ENCODE data around the gene CTIF.

CTIF gene

DNA sequence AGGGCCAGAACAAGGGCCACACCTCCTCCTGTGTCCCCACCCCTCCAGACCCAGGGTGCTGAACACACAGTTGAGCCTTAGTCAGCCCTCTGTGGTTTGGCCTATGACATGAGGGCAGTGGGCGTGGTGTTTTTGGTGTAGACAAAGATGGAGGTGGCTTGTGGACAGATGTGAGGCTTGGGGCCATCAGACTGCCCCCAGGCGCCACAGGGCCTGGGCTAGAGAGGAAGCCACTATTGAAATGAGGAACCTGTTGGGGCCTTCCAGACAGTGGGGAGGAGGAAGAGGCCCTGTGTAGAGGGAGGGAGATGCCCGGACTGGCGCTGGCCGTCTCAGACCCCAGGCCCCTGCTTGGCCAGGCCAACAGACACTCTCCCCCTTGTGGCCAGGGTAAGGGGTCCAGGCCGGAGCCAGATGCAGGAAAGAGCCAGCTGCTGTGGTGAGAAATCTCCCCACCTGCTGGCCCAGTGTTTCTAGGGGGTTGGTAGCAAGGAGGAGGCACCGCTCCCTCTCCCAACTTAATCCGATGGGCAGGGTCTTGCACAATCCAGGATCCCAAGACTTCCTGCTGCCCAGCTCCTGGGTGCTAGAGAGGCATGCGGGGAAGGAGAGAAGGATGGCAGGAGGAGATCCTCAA lies 358.2 kb downstream of the CTIF start:
- no peak for DNase-seq

DNA sequence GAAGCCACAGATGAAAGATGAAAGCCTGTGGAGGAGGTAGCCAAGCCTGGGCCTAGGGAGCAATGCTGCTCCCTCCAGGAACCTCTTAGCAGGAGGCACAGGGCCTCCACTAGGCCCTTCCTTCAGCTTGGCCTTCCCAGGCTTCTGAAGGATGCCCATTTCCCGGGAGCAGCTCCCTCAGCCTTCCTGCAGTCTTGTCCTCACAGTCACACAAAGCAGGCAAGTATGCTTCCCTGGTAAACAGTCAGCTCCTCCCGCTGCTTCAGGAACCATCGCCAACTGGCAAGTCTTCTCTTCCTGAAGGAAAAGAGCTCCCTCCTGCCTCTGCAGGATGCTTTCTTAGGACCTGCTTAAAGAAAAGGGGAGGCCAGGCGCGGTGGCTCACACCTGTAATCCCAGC lies 358.7 kb downstream of the CTIF start:
- DNase-seq, result no peak

DNA sequence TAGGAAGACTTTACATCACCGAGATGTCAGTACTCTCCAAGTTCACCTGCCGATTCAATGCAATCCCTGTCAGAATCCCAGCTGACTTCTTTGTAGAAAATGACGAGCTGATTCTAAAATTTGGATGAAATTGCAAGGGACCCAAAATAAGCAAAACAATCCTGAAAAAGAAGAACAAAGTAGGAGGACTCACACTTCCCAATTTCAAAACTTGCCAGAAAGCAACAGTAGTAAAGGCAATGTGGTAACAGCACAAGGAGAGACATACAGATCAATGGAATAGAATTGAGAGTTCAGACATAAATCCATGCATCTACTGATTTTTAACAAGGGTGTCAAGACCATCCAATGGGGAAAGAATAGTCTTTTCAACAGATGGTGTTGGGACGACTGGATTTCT lies 359.7 kb downstream of the CTIF start:
- DNase-seq, result no peak

DNA sequence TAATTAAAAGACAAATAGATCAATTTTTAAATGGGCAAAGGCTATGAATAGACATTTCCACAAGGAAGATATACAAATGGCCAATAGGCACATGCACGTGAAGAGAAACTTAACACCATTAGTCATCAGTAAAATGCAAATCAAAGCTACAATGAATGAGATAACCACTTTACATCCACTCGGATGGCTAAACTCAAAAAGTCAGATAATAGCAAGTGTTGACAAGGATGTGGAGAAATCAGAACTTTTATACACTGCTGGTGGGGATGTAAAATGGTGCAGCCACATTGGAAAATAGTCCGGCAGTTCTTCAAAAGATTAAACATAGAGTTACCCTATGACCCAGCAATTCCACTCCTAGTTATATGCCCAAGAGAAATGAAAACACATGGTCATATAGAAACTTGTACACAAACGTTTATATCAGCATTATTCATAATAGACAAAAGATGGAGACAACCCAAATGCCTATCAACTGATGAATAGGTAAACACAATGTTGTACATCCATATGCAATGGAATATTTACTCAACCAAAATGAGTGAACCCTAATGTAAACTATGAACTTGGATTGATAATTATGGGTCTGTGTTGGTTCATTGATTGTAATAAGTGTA lies 360.8 kb downstream of the CTIF start:
- DNase-seq, result no peak

- no peak for DNase-seq
These were observed 361.6 kb downstream of the CTIF start for GRCh38 chr18:48900469-48900868.

DNA sequence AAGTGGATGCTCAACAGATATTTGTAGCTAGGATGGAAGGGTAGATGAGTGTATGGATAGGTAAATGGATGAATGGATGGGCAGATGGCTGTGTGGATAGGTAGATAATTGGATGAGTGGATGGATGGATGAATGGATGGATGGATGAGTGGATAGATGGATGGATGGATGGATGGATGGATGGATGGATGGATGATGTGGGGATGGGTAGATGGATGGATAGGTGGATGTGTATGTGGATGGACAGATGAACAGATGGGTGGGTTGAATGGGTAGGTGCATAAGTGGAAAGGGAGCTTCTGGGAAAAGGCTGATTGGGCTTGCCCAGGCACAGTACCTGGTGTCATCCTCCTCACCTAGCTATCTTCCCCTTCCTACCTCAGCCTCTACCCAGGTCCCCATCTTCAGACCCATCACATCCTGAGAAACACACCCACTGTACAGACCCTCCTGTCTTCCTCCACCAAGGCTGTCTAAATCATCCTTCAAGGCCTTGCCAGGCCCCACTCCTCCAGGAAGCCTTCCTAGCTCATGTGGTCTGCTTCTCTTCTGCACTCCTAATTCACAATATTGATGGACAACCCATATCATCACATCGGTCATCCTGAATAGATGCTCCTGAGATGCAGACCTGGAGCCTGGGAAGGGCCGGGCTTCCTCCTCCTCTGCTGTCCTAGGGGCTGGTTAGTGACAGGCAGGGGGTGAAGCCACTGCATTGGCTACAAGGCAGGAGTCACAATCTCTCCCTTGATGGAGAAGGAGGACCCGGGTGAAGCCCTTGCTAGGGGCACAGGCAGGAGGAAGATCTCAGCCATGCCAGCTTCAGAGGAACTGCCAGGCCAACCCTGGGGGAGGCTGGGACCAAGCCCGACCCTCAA lies 362.6 kb downstream of the CTIF start:
- DNase-seq, result no peak

GRCh38 chr18:48902023-48902855 lies 363.4 kb downstream of the CTIF start:
- no peak for DNase-seq

- no peak for DNase-seq
These were observed 364.2 kb downstream of the CTIF start for GRCh38 chr18:48902856-48903601.

- no peak for DNase-seq
These were observed 365.3 kb downstream of the CTIF start for GRCh38 chr18:48904091-48904490.

DNA sequence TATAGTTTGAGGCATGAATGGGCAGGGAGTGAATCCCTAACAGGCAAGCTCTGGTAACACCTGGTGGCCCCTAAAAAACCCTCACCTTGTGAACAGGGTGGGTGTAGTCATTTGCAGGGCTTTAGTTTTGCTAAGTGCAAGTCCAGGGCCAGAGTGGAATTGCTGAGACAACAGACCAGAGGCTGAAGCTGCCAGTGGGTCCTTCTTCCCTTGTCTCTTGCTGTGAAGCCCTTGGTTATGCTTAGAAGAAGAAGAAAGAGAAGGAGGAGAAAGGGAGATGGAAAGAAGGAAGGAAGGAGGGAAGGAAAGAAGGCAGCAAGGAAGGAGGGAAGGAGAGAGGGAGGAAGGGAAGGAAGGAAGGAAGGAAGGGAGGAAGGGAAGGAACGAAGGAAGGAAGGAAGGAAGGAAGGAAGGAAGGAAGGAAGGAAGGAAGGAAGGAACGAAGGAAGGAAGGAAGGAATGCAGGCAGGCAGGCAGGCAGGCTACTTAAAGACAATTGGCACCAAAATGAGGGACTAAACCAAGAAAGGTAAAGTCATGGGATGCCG lies 366.1 kb downstream of the CTIF start:
- DNase-seq, result no peak

DNA sequence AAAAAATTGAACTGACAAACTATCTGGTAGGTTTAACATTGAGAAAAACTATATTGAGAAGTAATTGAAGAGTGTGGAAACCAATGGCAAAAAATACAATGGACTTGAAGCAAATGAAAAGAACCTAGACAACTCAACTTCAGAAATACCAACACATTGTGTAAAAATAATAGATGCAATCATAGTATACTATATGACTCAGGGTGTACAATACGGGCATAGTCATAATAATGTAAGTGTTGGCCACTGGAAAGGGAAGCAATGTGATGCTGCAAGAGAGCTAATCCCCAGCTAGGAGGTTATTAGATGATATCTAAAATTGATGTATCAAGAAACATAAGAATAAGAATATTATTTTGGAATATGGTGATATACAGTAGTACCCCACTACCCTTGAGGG lies 366.7 kb downstream of the CTIF start:
- no peak for DNase-seq

DNA sequence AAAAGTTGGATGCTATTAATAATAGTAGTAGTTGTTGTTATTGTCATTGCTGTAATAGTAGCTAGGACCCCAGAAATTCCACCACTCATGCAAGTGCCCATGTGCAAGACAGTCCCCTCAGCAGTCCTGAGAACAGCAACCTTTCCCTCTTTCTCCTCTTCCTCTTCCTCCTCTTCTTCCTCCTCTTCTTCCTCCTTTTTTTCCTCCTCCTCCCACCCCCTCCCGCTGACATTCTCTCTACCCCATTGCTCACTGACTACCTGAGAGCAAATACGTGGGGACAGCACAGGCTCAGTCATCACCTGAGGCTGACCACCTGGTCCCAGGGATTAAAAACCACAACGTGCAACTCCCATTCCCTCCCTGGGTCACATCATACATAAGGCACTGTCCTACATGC lies 370.1 kb downstream of the CTIF start:
- DNase-seq, result no peak

- no peak for DNase-seq
These were observed 370.9 kb downstream of the CTIF start for GRCh38 chr18:48909721-48910120.

- DNase-seq, result no peak
These were observed 372.2 kb downstream of the CTIF start for GRCh38 chr18:48910972-48911545.

All from SW 1271 (cell line).